K562 treated with DMSO at 1 percent for 24 hours (cell line): ENCODE measurements around the gene ACBD6. TPM values are rescaled to one million over a fixed set of nuclear protein-coding genes. Genes with fewer than 3 reads are reported as not detected.

Experiments
- total RNA-seq: library from RNA; unstranded; fragments of 300-600 nt; gene quantifications from 2 replicates; pipeline ENCODE4 v1.2.3, GENCODE V29; 2022; ENCODE audit warnings: low read depth; ENCODE audit not compliant: insufficient read depth

Gene ACBD6
- 99.3 and 101 TPM in 2 replicates for total RNA-seq

DNA sequence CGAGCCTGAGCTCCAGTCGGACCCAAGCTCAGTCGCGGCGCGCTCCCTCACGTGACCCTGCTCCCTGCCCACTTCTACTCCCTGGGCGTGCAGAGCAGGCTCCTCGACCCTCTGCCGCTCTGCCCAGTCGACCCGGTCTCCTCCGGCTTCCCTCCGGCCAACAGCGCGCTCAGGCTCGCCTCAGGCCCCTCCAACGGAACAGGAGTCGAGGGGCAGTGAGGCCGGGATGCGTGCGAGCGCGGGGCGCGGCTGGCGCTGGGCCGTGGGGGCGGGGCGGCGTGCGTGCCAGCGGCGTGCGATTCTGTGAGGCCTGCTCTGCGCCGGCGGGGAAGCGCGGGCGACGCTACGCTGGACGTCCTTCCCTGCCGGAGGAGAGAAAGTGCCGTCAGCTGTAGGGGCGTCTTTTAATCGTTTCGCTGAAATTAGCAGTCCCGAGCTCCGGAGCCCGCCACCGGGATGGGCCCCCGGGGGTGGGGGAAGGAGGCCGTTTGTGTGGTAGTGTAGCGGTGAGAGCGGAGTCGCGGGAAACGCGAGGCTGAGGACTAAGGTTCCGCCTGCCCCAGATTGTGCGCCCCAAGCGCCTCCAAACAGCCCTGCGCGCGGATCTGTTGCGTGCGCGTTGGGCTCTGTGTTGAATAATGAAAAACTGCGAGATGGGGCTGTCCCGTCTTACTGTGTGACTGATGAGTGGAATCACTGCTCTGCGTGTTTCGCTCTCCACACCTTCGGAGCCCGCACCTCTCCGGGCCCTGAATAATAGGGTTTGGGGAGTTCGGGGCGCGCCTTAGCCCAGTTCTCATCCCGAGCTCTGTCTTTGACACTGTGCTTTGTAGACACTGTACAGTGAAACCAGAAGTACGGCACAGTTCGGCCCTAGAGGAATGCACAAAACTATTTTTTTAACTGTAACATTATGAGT, at the start of gene ACBD6:
TSS of gene ACBD6 (minus strand) at position 217 of the 919 bp plus-strand sequence. CDS start 311 bp downstream, outside the sequence.

Other genes starting within 250 kb of the ACBD6 start
- not detected in 2 replicates for gene OVAAL, start 56.4 kb upstream of the ACBD6 start, total RNA-seq
- 19.4 and 22.8 TPM in 2 replicates for gene XPR1, start 129.4 kb upstream of the ACBD6 start, total RNA-seq